GM19328 (cell line): ENCODE measurements around the gene CD69.
A peak's percentile ranks its signal among the peaks of the same experiment; 100 is the strongest.
"Not testable (repeated sequence)": the region's sequence is repeated elsewhere in the genome, so short reads cannot be mapped to it uniquely, and the experiment has no call there.

Source experiments
- ATAC-seq: cut with Tn5 transposase; IDR thresholded peaks from one replicate; pipeline ENCODE4 v1.9.1; 2021; ENCODE audit warnings: mild to moderate bottlenecking, moderate library complexity; ENCODE audit not compliant: unreplicated experiment

Gene CD69

DNA sequence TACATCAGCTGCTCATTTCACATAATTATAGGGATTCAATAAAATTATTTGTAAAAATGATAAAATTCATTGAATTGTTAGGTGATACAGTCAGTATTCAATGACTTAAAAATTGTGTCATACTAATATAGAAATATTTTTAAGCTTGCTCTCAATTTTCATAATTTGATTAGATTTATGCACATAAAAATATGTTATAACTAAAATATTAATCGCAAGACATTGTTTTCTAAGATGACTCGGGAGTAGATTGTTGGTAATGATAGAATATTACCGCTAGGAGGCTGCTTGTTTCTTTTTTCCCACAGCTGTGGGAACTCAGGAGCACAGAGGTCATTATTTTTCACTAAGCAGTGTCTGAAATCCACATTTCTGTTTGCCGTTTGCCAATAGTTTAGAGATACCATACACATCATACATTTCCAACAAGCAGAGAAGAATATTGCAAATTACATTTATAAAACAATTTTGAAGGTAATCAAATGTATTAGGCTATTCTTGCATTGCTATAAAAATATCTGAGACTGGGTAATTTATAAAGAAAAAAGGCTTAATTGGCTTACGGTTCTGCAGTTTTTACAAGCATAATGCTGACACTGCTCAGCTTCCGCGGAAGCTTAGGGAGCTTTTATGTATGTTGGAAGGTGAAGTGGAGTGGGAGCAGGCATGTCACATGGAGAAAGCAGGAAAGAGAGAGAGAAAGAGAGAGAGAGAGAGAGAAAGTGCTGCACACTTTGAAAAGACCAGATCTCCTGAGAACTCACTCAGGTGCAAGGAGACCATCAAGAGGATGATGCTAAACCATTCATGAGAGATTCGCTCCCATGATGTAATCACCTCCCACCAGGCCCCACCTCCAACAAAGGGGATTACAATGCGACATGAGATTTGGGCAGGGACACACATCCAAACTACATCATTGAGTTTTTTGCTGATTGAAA lies 9.2 kb downstream of the CD69 start:
- no peak for ATAC-seq

DNA sequence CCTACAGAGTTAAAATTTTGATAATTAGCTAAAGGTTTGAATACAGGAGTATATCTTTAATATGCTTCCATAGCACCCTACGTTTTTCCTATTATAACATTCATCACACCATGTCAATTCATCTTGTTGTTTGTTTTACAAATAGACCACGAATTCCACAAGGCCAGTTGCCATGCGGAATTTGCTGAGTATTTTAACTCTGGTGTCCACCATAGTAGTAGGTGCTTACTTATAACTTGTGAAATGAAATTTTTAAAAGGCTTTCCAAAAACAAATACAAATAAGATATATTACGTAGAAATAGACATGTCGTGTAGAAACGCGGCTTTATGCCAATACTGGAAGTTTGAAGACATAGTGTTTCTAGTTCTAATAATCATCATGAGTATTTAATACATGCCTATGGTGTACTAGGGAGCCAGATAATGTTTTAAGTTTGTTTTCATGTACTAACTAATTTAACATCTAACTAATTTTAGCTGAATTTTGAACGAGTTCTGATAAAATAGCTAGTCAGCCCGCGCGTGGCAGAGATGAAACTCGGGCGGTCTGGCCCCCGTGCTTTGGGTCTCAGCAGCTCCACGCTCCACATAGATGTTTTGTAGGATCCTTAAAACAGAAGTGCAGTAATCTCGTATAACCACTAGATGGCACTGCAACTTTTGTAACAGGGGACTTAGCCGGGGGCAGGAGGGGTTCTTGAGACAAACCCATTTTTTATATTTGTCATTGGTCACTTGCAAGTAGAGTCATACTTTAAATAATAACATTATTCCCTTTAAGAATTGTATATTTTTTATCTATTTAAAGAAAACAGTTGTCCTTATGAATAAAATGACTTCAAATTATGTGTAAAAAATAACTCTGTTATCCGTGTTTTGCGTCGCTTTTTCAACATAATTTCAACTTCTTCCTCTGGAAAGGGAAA lies 10.2 kb downstream of the CD69 start:
- ATAC-seq: peak; percentile 61

DNA sequence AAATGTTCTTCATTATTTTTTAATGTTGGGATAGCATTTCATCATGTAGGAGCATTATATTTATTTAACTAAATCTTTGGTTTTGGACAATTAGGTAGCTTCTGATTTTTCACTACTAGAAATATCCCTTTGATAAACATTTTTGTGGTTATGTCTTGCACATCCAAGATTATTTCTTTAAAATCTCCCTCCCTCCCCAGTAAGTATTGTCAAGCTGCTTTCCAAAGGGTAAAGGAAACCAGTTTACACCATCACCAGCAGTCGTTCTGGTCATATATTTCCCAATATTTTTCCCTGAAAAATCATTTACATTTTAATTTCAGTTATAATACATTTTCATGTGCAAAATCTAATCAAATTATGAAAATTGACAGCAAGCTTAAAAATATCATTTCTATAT lies 11.1 kb downstream of the CD69 start:
- no peak for ATAC-seq

DNA sequence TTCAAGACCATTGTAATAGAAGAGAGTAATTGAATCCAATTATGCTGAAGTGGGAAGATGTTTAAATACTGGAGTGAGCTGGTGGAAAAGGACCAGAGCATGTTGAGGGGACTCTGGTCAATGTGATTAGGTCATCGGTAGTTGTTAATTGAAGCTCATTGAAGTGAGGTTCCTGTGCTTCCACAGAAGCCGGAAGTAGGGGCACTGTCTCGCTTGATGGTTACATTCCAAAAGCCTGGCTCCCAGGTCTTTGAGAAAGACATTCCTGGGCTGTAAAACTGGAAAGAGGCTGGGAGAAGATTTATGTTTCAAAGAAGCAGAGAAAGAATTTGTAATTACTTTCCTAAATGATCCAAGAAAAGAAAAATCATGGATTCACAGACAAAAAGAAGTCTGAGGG lies 15.5 kb downstream of the CD69 start:
- no peak for ATAC-seq

DNA sequence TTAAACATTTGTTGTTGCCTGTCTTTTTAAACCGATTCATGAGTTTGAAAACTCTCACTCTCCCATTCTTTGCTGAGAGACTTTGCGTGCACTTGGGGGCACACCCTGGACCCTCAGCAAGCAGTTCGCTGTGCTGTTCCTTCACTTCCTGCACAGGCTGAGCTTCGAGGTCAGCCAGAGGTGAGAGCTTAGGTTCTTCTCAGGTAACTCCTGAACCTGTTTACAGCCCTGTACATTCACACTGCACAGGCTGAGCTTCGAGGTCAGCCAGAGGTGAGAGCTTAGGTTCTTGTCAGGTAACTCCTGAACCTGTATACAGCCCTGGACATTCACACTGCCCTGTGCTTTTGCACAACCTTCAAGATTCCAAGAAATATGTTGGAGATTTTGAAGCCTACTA lies 18.0 kb downstream of the CD69 start:
- no peak for ATAC-seq

DNA sequence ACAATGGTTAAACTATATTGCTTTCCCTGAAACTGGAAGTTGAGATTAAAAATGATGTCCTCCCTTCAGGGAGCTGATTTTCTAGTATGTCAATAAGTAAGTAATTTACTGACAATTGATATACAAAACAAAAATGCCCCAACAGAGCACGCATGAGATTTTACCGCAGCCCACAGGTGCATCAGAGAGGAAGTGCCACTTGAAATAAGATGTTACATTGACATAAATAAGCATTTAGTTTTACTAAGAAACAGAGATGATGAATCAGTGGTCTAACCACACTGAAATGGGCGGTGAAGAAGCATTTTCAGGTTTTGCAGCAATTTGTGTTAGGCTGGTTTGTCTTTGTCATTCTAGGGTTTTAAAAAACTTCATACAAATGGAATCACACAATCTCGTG lies 19.0 kb downstream of the CD69 start:
- peak; percentile 78 for ATAC-seq

DNA sequence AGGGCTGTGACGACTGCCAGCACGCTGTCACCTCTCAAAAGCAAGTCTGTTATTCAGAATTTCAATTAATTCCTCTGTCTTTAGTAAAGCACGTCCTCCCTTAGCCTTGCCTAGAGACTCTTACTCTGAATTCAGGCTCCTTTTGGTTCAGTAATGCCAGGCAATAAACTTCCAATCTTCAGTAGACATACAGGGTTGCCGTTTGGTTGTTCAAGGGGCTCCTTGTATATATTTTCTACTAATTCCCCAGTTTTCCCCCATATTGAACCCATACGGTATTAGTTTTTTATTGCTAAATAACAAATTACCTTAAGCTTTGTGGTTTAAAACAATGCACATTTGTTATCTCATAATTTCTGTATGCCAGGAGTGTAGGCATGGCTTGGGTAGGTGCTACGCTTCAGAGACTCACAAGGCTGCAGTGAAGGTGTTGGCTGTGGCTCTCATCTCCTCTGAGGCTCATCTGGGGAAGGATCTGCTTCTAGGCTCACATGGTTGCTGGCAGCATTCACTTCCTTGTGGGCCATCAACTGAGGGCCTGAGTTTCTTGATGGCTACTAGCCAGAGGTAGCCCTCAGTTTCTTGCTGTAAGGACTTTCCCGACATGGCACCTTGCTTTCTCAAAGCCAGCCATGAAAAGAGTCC lies 20.5 kb downstream of the CD69 start:
- ATAC-seq: no peak

DNA sequence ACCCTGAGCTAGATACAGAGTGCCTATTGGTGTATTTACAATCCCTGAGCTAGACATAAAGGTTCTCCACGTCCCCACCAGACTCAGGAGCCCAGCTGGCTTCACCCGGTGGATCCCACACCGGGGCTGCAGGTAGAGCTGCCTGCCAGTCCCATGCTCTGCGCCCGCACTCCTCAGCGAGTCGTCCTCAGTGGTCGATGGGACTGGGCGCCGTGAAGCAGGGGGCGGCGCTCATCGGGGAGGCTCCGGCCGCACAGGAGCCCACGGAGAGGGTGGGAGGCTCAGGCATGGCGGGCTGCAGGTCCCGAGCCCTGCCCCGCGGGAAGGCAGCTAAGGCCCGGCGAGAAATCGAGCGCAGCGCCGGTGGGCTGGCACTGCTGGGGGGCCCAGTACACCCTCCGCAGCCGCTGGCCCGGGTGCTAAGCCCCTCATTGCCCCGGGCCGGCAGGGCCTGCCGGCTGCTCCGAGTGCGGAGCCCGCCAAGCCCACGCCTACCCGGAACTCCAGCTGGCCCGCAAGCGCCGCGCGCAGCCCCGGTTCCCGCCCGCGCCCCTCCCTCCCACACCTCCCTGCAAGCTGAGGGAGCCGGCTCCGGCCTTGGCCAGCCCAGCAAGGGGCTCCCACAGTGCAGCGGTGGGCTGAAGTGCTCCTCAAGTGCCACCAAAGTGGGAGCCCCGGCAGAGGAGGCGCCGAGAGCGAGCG lies 21.1 kb downstream of the CD69 start:
- ATAC-seq: not testable (repeated sequence)

DNA sequence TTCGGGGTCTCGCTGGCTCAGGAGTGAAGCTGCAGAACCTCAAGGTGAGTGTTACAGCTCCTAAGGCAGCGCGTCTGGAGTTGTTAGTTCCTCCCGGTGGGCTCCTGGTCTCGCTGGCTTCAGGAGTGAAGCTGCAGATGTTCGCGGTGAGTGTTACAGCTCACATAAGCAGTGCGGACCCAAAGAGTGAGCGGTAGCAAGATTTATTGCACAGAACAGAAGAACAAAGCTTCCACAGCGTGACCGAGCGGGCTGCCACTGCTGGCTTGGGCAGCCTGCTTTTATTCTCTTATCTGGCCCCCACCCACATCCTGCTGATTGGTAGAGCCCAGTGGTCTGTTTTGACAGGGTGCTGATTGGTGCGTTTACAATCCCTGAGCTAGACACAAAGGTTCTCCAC lies 21.8 kb downstream of the CD69 start:
- not testable (repeated sequence) for ATAC-seq

DNA sequence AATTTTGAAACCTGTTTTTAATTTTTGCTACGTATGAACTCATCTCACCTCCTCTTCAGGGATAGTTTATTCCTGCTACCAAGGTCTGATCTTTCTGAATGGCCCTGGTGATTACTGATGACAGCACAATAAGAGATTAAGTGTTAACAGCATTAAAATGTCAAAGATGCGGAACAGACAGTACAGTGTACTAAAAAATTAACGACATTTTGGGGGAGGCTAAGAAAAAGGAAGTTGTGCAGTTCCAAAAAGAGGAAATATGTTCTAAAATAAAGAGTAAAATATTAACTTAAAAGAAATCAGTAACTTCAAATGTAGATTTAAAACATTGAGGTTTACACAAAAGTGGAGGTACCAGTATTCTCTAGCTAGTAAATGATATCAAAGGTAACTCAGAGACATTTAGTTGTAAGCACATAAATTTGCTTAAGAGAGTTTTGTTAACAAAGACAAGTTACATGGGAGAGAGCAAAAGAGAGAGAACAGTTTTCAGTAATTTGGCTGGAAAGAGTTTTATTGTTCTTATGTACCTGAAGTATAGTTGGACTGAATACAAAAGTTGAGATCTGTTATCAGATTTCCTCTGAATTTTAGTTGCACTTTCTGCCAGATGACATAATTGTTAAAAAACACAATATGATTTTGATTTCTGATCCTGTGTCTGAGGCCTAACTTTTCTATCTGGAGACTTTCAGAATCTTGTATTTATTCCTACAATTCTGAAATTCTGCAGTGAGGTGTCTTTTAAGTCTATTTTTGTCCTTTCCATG lies 23.6 kb downstream of the CD69 start:
- ATAC-seq: no peak

DNA sequence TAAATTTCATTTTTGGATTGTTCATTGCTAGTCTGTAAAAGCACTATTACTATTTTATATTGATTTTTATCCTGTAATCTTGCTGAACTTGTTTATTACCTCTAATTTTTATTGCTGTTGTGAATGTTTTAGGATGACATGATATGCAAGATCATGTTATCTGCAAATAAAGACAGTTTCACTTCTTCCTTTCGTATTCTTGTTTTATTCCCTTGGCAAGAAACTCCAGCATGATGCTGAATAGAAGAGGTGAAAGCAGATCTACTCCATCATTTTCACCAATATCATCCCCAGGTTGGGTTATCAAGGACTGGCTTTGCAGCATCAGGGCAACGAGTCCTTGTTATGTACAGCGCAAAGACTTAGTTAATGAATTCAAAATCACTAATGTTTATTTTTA lies 25.1 kb downstream of the CD69 start:
- ATAC-seq: no peak

DNA sequence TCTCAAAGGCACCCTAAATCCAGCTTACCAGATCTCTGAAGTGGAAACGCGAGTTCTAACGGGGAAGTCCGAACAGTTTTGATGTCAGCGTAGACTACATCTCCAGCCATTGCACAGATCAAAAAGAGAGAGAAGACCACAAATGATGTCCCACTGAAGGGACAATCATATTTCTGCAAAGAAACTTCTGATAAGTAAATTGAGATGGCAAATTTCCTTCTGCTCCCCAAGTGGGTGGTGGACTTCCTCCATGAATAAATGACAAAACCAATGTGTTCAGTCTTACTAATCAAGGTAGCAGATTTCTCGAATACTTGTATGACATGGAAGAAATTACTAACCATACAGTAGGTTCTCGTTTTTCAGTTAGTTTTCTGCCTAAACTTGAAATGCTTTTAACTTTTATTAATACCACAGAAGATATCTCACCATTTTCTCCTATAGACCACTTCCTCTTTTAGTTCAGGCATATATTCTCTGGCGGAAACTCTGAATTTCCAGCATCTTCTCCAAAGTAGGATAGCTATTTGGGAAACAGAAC lies 27.7 kb downstream of the CD69 start, which contains the start of gene CLECL1:
CLECL1 (minus strand) TSS at position 177 of the 541 bp plus-strand sequence.
- ATAC-seq: no peak

DNA sequence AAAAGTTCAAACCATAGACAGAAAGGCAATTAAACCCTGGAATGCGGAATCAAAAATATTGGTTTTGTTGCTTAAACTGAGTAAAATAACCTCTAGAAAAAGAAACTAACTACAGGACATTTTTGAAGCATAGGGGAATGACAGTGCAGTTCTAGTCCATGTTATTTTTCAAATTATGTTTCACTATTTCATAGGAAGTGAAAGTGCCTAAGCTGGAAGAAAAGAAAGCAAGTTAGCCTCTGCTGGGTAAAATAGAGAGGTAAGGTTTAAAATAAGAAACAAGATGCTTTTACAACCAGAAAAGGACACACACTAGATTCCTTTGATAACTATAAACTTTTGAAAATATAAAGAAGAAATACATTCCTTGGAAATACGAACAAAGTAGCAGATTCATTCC lies 28.9 kb downstream of the CD69 start:
- no peak for ATAC-seq

DNA sequence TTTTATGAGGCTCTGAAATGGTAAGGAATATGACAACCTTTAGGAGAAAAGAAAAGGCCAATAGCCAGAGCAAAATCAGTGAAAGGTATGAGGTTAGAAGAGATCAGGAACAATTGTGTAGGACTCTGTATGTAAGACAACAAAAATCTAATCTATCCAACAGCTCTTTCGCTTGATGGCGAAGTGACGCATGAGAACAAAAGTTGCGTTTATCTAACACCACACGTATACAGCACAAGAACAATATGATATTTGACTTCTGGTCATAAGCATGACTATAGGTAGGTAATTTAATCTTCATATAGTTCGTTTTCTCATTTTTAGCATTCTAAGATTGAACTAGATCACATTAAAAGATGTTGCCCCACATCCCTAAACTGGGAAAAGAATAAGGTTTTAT lies 29.3 kb downstream of the CD69 start:
- no peak for ATAC-seq

DNA sequence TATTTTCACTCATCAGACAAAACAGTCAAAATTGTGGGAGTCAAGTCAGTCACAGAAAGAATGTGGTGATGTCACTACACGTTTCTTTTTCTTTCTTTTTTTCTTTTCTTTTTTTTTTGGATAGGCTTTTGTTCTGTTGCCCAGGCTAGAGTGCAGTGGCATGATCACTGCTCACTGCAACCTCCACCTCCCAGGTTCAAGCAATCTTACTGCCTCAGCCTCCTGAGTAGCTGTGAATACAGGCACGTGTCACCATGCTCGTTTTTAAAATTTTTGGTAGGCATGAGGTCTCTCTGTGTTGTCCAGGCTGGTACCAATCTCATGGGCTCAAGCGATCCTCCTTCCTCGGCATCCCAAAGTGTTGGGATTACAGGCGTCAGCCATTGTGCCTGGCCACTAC lies 30.1 kb downstream of the CD69 start:
- no peak for ATAC-seq

DNA sequence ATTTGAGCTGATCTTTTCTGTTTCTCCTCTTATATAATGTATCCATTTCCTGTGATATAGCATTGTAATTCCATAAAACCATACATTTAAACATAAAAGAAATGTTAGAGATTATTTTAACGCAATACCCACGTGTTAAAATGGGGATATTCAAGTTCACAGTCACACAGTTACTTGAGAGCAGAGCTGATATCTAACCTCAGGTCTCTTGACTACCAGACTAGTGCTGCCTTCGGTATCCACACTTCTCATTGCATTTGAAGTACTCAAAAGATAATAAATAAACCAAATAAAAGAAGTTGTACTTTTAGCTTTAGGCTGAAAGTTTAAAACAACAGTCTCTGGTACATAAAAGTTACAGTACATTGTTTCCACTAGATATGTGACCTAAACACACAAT lies 30.7 kb downstream of the CD69 start:
- no peak for ATAC-seq

DNA sequence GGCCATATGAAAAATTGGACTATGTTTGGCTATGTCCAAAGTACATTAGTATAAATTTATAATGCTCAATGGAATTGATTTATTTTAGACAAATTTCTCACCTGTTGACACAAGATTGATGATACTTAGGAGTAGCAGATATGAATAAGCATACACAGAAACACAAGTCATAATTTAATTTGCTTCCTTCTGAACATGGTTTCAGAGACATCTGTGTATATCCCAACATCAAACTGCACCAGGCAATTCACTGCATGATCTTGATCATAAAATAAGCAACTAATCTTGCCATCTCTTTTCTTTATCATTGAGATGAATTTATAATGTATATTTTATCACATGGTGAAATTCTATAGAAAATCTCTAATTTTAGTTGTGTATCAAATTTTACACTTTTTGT lies 31.6 kb downstream of the CD69 start:
- ATAC-seq: no peak

DNA sequence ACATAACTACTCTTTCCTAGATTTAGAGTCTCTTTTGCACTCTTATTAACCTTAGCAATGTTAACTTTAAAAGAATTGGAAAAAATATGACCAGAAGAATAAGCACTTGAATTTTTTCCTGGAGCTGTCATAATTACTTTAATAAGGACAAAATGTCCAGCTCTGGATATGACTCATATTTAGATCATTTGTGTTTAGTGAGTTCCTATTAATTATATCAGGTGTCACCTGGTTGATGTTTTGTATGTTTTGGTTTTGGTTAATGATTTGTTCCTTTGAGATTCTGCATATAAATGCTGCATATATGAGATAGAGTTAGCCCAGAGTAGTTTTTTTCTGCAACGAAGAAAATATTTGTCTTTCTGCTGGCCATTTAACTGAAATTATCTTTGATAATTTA lies 32.9 kb downstream of the CD69 start:
- ATAC-seq: no peak

DNA sequence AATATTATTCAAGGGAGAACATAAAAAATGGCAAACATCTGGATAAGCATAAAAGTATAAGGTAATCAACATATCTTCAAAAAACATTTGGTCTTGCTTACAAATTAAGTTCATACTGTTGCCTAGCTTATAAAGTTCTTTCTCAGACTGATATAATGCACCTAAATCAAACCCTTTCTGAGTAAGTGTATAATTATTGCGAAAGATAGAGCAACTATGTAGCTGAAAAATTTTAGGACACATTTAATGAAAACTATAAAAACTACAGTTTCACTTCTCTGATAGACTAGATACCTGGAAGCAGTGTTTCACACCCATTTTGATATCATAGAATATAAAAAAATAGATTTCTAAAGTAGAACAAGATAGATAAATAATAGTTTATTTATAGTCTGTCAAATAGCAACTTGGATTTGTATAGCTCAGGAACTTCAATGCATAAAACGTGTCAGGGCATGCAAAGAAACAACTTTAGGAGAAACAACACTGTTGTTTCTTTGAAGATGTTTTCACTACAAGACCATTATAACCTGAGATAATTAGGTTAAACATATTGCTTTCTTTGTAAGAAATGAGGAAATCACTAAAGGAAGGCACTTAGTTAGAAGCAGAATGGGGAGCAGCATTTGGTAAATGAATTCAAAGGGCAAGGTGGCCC lies 35.4 kb downstream of the CD69 start:
- ATAC-seq: no peak
